Measurements from ENCODE around the gene SLC9C1. TPM values are rescaled to one million over a fixed set of nuclear protein-coding genes. Genes with fewer than 3 reads are reported as not detected.

The SLC9C1 gene
- total and polyA plus RNA-seq, 9 of the 15 experiments (the other 6 are each of a cell fraction or from before 2014, with no cell fraction given) = not detected

DNA sequence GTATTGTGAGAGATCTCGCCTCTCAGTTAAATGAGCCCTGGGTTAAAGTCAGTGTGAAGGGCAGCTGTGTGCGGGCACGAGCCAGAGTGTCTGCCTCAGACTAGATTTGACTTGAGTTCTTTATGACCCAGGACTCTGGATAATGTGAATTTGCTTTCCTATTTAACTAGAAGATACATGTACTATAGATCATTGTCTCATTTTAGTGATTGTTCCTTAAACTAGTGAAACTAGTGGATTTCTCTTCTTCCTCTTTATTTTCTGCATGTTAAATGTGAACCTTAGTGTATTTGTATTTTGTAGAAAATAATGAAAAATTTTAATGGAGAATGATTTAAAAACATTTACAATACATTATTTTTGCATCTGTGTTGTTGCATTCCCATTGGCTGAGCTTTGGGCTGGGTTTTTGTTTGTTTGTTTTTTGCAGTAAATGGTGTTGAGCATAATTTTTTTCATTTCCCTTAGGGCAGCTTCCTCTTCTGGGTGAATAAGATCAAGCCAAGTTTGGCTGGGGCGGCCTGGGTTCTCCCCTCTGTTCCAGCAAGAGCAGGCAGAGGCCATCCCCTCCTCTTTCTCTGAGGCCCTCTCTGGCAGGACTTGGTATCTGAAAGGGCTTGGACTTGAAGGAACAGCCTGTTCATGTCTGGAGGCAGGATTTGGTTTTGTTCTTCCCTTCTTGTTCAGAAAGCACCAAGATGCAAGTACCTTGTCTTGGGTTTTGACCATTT lies 176.0 kb downstream of the SLC9C1 start (continued):
- TF ChIP-seq GTF2F1 (IDR thresholded peaks at IDR 0.05; ENCODE audit: low read depth, low read length) = no peak

DNA sequence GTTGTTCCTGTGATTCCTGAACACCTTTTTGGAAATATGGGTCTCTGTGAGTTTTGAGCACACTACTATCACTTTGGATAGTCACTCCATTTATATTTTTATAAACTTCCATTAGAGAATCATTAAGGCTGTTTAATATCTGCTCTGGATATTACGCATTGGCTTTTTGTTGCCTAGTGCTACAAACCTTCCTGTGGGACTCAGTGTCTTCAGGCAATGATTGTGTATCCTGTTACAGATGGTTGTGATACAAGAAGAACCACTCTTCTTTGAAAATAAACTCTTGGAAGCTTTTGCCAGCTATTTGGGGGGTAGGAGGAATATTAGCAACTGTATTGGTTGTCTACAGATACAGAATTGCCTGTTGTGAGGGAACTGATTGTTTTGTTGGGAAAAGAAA lies 176.6 kb downstream of the SLC9C1 start:
- ATAC-seq (no peak), FAIRE-seq (no peak), DNase-seq (ENCODE audit: extremely low read depth in 1 of 4, low spot score in 3 of 4) (no peak)
- Histone ChIP-seq H3K9ac (ENCODE audit: insufficient read depth in 1 of 2, low read depth in 2 of 2, low read length in 2 of 2) (no peak overlapping the region), H3K27me3 (ENCODE audit: control insufficient read depth in 2 of 2, insufficient read depth in 2 of 2, low read length in 2 of 2) (no peaks in the 10 kb centered on the region), H4K20me1 (replicated peaks; ENCODE audit: control insufficient read depth, insufficient read depth, low read length) (no peaks in the 10 kb centered on the region), H3K79me2 (ENCODE audit: control insufficient read depth, insufficient read depth, low read length) (no peaks in the 10 kb centered on the region), H3K36me3 (ENCODE audit: control insufficient read depth, insufficient read depth, low read length) (0 out of 3 replicates have a peak, but pooled peaks cover 2% of the 10 kb centered on the region), H2AFZ (ENCODE audit: low read depth, low read length) (no peak overlapping the region), H3K4me2 (ENCODE audit: insufficient read depth, low read length) (no peak overlapping the region), H3K4me3 (no peak overlapping the region), H3K9me1 (ENCODE audit: control insufficient read depth, insufficient read depth, low read length) (no peaks in the 10 kb centered on the region), H3K4me1 (replicated peaks in 1 of 2; ENCODE audit: control insufficient read depth in 2 of 2, insufficient read depth in 2 of 2, low read length in 2 of 2) (no peaks in the 10 kb centered on the region), H3K27ac (ENCODE audit: extremely low read depth, low read depth, low read length) (no peak overlapping the region), H3K9me3 (replicated peaks; ENCODE audit: control insufficient read depth, insufficient read depth, low read depth, low read length) (no peaks in the 10 kb centered on the region)
- CTCF ChIA-PET (ENCODE audit: low intra/inter-chr PET ratio) = no interaction called here
- in situ Hi-C loops (cut with MboI) (loop anchor here (25.0 kb wide), 1 partner anchor 395 kb away; no protein-coding TSS in a partner anchor), intact Hi-C loops (cut with micrococcal nuclease) (no loop called here)
- TF ChIP-seq CREM (IDR thresholded peaks at IDR 0.05; ENCODE audit: low read depth) (no peak), KDM1A (IDR thresholded peaks at IDR 0.05) (no peak), PTBP1 (IDR thresholded peaks at IDR 0.05; ENCODE audit: low read depth, low read length) (no peak), SIX5 (IDR thresholded peaks at IDR 0.05; ENCODE audit: borderline replicate concordance in 1 of 2, insufficient read depth in 1 of 2, low read depth in 1 of 2, low read length in 2 of 2) (no peak), BRD9 (IDR thresholded peaks at IDR 0.05; ENCODE audit: low read depth, partially characterized antibody) (no peak), ZNF551 (CRISPR knock-in tag; IDR thresholded peaks at IDR 0.05) (no peak), EGR1 (conservative IDR thresholded peaks at IDR 0.05) (no peak), ZNF445 (CRISPR knock-in tag; IDR thresholded peaks at IDR 0.05; ENCODE audit: low read depth) (no peak), MIER1 (IDR thresholded peaks at IDR 0.05; ENCODE audit: low read depth) (no peak), HDAC3 (IDR thresholded peaks at IDR 0.05; ENCODE audit: borderline replicate concordance, partially characterized antibody) (no peak), E2F3 (CRISPR knock-in tag; IDR thresholded peaks at IDR 0.05) (no peak)
- POLR2A ChIA-PET = no interaction called here
- 89% methylated on average over 1 of the region's 1 CpG for WGBS (ENCODE audit: insufficient coverage, low coverage, missing lambda C conversion rate)
- no TSS peak for BruUV-seq (replicated peaks)
